Mucosa of gallbladder (tissue), 1 donor: ENCODE measurements around the gene MYO18B. TPM values are rescaled to one million over a fixed set of nuclear protein-coding genes. Genes with fewer than 3 reads are reported as not detected.

Source experiments
- DNase-seq: peaks from one replicate; pipeline ENCODE4 v3.0.0-alpha.2; 2020; ENCODE audit warnings: low spot score
- total RNA-seq: library from RNA; stranded (reverse); gene quantifications from one replicate; pipeline ENCODE4 v1.2.1, GENCODE V29; 2021
- donor health status: DM: no; HTN: no; CAD: no.

The MYO18B gene
- total RNA-seq, 1 donor from 2014 or later = 0.06 TPM

DNA sequence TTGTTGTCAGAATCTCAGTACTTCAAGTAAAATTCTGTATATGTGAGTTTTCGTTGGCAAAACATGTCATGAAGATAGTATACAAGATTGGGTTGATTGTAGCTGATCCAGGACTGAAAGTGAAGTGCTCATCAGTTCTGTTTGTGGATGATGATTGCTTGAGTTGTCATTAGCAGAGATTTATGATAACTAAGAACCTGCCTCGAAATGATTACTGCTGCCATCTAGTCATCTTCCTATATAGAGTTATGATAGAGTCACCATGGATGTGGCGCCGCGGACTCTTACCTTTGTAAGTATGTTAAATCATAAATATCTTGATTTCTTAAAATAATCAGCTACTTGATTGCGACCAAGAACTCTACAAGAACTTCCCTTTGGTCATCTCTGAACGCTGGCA lies 27.9 kb upstream of the MYO18B start:
- DNase-seq = no peak

DNA sequence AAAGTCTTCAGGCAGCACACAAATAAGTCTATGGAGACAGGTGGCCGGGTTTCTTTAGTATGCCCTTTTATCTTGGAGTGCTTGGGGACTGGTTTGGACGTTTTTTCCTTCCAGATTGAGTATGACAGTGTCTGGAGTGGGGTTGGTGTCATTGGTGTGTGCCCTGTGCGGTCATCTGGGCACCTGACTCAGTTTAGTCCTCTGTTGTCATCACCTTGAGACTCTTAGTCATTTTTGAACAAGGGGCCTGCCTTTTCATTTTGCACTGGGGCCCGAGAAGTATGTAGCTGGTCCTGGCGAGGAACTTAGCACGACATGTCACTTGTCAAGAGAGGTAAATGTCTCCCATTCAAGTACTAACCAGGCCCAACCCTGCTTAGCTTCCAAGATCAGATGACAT lies 27.2 kb upstream of the MYO18B start:
- DNase-seq = no peak

DNA sequence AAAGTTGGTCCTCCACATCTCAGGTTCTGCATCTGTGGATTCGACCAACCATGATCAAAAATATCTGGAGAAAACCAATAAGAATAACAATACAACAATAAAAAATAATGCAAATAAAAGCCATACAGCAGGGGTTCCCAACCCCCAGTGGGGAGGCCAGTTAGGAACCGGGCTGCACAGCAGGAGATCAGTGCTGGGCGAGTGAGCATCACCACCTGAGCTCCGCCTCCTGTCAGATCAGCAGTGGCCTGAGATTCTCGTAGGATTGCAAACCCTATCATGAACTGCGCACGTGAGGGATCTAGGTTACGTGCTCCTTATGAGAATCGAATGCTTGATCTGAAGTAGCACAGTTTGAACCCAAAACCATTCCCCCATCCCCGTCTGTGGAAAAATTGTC lies 25.4 kb upstream of the MYO18B start:
- DNase-seq = no peak

DNA sequence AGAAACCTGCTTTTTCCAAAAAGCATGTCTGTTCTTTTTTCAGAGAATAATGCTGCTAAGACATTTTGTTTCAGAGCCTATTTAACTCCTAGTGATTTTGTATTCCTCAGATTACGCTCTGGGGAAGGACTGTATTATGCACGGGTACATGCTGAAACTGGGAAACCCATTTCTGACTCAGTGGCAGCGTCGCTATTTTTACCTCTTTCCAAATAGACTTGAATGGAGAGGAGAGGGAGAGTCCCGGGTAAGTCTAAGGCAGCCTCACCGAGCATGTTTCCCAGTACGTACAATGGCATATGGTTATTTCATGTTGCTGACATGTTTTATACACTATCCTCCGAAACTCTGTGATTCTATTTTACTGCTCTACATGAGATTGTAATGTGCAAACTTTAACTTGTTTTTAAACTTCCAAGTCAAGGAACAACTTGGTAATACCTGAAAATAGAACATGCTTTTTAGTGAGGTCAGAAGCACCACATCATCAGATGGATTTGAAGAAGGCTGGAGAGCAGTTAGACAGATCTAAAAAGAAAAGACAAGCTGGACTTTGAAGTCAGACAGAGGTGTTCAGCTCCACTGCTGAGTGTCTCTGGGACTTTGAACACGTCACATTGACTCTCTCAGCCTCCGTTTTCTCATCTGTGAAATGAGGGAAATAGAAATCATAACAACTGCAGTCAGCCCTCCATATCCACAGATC lies 23.7 kb upstream of the MYO18B start:
- no peak for DNase-seq

DNA sequence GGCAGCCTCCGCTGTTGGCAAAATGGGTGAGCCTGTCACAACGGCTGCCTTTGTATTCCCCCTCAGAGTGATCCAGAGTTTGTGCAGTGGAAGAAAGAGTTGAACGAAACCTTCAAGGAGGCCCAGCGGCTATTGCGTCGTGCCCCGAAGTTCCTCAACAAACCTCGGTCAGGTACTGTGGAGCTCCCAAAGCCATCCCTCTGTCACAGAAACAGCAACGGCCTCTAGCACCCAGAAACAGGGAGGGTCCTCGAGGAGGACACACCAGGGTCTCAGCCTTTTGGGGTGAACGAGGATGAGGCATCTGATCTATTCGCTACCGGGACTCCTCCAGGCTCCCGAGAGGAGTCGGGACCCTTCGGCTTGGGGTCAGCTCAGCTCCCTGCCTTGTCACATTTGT lies 19.8 kb upstream of the MYO18B start:
- DNase-seq = no peak

DNA sequence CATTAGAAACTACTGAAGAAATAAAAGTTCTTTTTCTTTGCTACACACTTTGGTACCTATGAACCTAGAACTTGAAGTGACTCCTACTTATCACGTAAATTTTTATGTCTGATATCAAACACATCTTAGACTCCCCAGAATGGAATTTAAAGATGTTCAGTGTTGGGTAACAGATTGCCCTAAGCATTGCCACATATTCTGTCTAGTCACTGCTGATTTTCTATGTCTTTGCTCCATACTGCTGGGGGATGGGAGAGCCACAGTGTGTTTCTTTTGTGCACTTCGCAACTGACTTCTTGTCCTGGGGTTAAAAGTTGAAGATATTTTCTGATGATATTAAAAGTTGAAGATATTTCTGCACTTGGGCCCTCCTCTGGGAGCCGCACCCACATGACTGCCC lies 19.4 kb upstream of the MYO18B start:
- no peak for DNase-seq

DNA sequence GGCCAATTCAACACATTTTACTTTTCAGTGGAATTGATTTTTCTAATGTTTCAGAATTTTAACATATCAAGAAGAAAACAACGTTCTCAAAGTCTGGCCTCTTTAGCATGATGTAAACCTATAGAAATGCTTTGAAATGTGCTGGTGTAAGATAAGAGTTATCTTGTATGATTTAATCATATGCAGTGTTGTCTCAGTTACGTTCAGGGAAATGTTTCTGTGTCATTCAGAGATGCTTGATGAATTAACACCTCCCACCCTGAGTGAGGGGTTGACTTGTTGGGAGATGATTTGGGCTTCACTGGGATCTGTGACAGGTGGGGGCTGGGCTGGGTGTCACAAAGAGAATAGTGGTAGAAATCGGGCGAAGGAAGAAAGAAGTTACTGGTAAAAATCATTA lies 15.7 kb upstream of the MYO18B start:
- DNase-seq = no peak

DNA sequence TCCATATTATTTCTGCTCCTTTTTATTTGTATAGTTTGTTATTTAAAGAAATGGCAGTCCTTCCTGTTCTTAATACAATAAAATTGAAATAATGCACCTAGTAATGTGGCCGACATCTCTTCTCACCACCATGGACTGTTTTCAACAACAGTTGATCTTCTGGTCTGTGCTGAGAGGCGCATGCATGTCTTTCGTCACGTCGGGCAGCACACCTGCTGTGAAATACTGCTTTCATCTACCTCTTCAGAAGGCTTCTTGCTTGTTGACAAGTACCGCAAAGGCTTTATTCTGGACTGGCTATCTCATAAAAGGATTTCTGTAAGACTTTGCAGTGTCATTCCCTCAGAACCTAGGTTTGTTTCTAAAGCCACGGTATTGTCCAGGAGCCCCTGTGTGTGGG lies 13.9 kb upstream of the MYO18B start:
- DNase-seq = no peak

DNA sequence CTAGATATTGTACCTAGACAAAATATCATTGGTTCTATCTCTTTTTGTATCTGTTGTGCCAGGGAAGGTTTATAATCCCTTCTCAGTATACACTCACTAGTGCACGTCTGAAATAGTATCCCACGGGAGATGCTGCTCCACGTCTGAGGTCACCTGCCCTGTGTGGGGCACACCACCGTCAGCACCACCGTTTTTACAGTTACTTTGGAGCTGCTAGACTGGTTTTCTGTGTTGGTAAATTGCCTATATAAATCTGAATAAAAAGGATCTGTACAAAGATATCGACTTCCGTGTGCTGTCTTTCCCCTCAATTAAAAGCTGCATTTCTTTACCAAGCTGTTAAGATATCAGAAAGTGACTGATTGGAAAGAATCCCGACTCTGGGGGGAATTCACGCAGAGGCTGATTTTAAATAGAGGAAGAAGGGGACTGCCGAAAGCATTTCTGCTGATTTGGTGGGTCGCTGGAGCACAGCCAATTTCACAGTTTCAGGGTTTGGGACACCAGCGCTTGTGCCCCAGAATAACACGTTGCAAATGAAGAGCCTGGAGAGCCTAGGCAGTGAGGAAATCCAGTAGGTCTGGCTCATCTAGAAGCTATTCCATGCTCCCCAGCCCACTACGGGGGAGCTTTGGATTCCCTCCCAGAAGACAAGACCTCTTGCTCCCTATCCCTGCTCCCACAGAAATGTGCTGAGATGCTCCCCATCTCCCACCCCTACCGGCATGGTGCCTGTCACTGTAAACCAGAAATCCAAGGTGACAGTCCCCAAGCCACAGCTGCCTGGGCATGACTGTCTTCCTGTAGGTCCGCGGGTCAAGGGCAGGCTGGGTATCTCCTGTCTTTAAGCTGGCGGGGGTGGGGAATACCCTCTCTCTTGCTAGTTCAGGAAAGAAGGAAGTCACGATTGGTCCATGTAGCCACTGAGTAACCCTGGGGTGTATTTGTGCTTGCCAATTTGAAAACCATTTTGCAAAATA lies 12.7 kb upstream of the MYO18B start:
- DNase-seq = no peak

DNA sequence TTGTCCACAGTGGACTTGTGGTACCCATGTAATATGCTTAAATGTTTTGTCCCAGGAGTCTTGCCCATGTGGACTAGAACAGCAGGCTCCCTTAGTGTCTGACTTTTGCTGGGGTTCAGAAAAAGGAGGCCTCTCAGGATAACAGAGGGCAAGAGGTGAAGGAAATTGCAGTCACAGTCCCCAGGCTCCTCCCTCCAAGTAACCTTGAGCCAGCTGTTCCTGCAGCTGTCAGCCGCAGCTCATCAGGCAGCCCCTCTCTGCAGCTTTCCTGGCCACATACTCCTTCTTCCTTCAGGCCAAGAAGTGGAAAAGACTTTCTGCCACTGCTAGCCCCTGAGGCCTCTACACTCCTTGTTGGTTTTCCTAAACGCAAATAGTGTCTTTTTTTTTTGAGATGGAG lies 6.3 kb upstream of the MYO18B start:
- no peak for DNase-seq

DNA sequence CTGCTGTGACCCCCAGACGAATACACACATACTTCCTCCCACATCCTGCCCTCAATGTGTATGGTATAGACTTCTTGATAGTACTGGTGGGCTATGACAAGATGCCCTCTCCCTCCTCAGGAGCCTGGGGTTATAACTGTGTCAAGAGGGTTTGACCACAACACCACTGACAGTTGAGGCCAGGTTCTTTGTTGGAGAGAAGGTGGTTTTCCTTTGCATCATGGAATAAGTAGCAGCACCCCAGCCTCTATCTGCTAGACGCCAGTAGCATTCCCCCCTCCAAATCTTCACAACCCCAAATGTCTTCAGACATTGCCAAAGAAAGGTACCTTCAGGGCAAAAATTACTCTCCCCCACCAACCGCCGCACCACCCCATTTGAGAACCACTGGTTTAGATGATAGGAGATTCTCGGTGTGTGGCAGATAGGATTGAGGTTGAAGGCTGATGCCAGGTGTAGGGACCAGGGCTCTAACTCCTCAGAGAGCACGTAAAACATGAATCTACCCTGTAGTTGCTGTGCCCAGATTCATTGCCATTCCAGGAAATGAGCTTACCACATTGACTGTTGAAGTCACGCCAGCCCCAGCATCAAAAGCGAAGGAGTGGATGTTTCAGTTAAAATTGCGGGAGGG lies 5.5 kb upstream of the MYO18B start:
- DNase-seq = no peak

DNA sequence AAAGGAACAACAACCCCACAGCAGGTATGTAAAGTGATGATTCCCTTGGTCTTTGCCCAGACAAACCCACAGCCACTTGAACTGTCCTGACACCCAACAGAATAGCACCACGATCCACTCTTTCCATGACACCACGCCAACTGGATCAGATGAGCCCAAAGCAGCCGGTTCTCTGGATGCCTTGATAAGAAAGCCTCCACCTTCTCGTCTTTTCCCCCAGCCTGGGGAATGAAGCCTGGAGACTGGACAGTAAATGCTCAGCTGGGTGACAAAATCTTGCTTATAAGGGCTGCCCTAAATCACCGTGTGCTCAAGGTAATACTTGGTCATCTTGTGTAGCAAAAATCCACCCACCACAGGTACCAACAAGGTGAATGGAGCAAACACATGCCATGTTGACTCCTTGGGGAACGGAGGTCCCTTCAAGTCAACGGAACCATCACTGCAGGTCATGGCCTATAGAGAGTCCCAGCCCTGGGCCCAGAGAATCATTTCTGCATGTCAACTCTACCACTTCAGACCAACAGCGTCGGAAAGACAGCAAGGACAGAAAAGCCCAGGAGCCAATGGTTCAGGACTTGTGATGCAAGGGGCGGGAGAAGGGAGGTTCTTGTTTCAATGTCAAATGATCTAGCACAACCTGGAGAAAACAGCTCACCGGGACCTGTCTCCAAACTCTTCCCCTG lies 2.2 kb upstream of the MYO18B start:
- no peak for DNase-seq

DNA sequence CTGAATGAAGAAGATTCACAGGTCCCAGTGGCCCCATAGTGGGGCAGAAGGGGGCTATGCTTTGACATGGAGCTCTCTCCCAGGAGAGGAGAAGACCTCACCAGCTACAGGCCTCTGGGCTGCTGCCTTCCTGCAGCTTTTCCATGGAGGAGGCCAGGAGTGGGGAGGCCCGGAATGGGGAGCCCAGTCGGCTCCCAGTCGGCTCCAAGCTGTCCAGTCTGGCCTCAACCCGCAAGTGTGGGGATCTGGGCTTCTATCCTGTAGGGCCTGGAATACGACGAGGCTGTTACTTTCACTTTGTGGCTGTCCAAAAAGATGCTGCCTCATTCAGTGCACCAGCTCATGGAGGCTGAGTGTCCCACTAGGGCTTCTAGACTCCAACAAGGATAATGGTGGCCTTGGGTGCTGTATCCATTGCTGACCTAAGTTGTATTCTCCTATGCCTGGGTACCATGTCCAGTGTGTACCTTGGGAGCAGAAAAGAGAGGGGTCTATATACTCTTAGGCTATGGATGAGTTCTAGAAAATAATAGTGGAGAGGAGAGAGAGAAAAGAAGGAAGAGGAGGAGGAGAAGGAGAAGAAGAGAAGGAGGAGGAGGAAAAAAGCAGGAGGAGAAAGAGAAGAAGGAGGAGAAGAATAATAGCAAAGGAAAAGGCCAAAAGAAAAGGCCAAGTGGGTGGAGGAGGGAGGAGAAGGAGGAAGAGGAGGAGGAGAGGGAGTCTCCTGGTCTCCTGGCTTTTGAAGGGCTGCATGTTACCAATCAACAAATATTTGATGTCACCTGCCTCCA lies 1.1 kb downstream of the MYO18B start:
- DNase-seq = no peak

DNA sequence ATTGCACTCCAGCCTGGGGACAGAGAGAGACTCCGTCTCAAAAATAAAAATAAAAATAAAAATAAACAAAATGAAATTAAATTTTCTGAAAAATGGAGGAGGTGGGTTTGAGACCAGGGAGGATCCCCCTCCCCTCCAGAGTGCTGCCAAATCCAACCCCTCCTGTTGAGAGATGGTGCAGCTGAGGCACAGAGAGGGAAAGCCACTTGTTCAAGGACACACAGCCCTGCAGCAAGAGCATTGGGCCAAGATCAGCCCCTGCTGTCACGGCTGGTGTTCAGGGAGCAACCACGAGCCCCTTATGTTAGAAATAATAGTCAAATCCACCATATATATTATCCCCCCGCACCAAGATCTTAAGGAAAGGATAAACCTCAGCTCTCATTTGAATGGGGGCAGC lies 2.7 kb downstream of the MYO18B start:
- no peak for DNase-seq

DNA sequence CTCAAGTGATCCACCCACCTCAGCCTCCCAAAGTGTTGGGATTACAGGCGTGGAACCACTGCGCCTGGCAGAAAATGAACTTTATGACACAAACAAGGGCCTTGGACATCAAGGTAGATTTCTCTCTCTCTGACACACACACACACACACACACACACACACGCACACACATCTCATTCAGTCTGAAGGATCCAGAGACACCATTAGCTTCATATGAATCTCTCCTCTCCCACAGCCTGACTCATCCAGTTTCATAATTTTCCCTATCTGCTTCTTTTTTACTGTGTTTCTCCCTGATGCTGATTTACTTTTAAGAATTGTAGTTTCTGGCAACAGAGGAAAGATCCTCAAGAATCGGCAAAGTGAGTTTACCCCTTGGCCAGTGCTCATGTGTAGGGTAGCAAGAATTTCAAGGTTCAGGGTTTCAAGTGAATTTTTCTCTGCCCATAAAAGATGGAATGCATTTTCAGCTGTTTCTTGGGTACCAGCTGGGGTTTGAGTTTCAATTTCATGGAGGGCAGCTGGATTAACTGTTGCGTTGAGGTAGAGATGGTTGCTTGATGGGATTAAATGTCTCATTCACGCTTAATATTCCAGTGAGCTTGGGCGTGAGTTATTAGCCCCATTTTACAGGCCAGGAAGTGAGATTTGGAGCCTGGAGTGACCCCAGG lies 3.5 kb downstream of the MYO18B start:
- no peak for DNase-seq

DNA sequence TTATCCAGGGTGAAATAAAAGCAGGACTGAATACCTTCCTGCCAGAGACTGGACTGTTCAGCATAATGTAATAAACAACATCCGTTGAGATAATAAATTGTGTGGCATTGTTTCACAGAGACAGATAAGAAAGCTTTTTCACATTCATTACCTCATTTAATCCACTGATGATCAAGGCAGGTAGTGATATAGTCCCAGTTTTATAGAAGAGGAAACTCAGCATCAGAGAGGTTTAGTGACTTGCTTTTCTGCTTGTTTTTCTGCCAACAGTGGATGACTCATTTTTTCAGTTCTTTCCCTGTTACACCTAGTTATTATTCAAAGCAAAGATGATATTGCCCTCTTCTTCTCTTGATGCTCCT lies 4.0 kb downstream of the MYO18B start:
- DNase-seq = no peak

DNA sequence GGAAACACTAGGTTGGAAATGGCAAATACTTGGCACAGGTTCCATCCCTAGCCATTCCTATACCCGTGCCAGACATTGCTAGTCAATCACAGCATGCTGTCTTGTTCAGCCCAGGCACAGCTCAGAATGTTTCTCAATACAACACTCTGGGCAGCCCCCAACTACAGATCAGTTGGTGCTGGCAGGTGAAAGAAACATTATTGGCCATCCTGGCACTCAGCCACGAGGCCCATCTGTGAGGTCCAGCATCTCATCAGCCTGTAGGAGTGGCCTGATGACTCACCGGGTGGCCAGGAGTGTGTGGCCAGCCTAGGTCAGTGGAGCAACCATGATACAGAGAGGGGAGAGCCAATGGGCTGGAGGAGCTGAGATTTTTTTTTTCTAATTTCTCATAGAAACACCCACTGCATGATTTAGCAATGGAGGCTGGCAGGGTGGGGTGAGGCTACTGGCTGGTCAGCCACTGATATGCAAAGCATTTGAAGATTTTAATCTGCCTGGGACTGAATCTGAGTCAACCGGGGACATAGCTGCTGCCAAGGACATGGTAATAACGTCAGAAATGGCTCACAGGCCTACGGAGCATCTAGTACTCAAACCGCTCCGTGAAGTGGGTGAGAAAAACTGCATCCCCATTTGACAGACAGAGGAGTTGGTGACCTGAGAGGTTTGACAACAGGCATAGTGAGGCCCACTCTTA lies 5.4 kb downstream of the MYO18B start:
- DNase-seq = peak; percentile 15

DNA sequence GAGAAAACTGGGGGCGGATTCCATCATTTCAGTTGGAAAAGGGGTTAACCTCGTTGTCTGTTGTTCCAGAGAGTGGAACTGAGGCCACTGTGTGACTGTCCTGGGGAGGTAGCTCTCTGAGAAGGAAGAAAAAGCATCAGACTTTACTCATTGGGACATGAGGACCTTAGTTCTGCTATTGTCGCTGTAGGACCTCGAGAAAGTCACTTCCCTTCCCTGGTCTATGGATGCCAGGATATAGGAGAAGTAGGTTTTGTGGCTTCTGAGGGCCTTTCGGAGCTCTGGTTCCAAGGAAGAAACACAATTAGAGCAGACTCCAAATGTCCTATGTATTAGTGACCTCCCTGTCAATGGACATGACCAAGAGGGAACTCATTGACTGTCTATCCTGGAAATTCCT lies 6.2 kb downstream of the MYO18B start:
- DNase-seq = no peak

DNA sequence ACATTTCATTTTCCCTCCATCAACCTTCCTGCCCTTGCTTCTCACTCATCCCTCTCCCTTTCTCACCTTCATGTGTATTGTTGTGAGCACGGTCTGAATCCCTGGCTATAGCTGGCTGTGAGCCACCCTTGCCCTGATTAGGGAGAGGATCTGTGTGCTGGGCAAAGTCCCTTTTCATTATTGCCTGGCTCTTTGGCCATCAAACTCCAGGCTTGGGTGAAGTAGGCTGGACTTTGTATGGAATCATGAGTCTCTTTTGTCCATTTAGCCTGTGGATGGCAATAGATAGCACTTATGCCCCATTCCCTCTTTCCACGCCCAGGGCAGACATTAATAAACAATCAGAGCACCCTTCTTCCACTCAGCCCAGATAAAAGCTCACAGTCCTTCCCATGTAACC lies 6.7 kb downstream of the MYO18B start:
- DNase-seq = peak; percentile 65
